ENCODE measurements around the gene NRIP3. TPM values are rescaled to one million over a fixed set of nuclear protein-coding genes. Genes with fewer than 3 reads are reported as not detected.

NRIP3 gene
- total and polyA plus RNA-seq, 4 donors: under 0.01 to 1.0 (median 0.07) TPM; not detected in 1

GRCh38 chr11:9046481-9046880 lies 42.7 kb upstream of the NRIP3 start:
- 87% methylated on average over 4 of the region's 4 CpGs for WGBS
- TF ChIP-seq RAD21 (IDR thresholded peaks at IDR 0.05) (no peak), TAF1 (conservative IDR thresholded peaks at IDR 0.05) (no peak), NR2F2 (IDR thresholded peaks at IDR 0.05) (no peak), SP1 (IDR thresholded peaks at IDR 0.05) (no peak), FOXA1 (IDR thresholded peaks at IDR 0.05) (no peak), EGR1 (IDR thresholded peaks at IDR 0.05; ENCODE audit: low read depth in 2 of 2) (no peak), FOXA2 (IDR thresholded peaks at IDR 0.05) (no peak), ATF3 (IDR thresholded peaks at IDR 0.05) (no peak)
- TF ChIP-seq, protein P1, sequence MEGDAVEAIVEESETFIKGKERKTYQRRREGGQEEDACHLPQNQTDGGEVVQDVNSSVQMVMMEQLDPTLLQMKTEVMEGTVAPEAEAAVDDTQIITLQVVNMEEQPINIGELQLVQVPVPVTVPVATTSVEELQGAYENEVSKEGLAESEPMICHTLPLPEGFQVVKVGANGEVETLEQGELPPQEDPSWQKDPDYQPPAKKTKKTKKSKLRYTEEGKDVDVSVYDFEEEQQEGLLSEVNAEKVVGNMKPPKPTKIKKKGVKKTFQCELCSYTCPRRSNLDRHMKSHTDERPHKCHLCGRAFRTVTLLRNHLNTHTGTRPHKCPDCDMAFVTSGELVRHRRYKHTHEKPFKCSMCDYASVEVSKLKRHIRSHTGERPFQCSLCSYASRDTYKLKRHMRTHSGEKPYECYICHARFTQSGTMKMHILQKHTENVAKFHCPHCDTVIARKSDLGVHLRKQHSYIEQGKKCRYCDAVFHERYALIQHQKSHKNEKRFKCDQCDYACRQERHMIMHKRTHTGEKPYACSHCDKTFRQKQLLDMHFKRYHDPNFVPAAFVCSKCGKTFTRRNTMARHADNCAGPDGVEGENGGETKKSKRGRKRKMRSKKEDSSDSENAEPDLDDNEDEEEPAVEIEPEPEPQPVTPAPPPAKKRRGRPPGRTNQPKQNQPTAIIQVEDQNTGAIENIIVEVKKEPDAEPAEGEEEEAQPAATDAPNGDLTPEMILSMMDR (IDR thresholded peaks at IDR 0.05; ENCODE audit: low read depth, low read length, missing input control): no peak
- H3K36me3 ChIP-seq (ENCODE audit: control insufficient read depth in 4 of 4, insufficient read depth in 3 of 4, low read depth in 1 of 4, low read length in 3 of 4): no peaks in the 10 kb centered on the region
- peaks cover 0 to 3% (median 0%) of the 10 kb centered on the region in 4 donors for H3K27me3 ChIP-seq (ENCODE audit: control insufficient read depth in 4 of 4, insufficient read depth in 4 of 4, low read length in 3 of 4)
- H3K27ac ChIP-seq (ENCODE audit: low read depth in 1 of 2, low read length in 2 of 2): no peak overlapping the region
- no peak for DNase-seq (ENCODE audit: low spot score)
- no peak overlapping the region for H3K4me3 ChIP-seq (ENCODE audit: low read depth in 1 of 3, low read length in 3 of 3)
- H3K9ac ChIP-seq (ENCODE audit: low read depth in 1 of 2, low read length in 2 of 2): no peak overlapping the region
- no peaks in the 10 kb centered on the region for H3K4me1 ChIP-seq (ENCODE audit: control insufficient read depth in 4 of 4, insufficient read depth in 4 of 4, low read length in 3 of 4)
- no peaks in the 10 kb centered on the region for H3K9me3 ChIP-seq (ENCODE audit: control insufficient read depth in 4 of 4, low read length in 3 of 4)

GRCh38 chr11:9042488-9042887 lies 38.7 kb upstream of the NRIP3 start:
- Histone ChIP-seq H3K4me3 (ENCODE audit: low read depth in 1 of 3, low read length in 3 of 3) (no peak overlapping the region), H3K36me3 (ENCODE audit: control insufficient read depth in 4 of 4, insufficient read depth in 3 of 4, low read depth in 1 of 4, low read length in 3 of 4) (no peaks in the 10 kb centered on the region), H3K9ac (ENCODE audit: low read depth in 1 of 2, low read length in 2 of 2) (no peak overlapping the region), H3K4me1 (ENCODE audit: control insufficient read depth in 4 of 4, insufficient read depth in 4 of 4, low read length in 3 of 4) (no peaks in the 10 kb centered on the region), H3K27ac (ENCODE audit: low read depth in 1 of 2, low read length in 2 of 2) (no peak overlapping the region), H3K9me3 (ENCODE audit: control insufficient read depth in 4 of 4, low read length in 3 of 4) (peaks cover 1 to 6% (median 3%) of the 10 kb centered on the region in 4 donors), H3K27me3 (ENCODE audit: control insufficient read depth in 4 of 4, insufficient read depth in 4 of 4, low read length in 3 of 4) (peaks cover 0 to 3% (median 0%) of the 10 kb centered on the region in 4 donors)
- TF ChIP-seq FOXA1 (IDR thresholded peaks at IDR 0.05): no peak
- no peak for TF ChIP-seq RXRA (IDR thresholded peaks at IDR 0.05)
- no peak for TF ChIP-seq JUND (IDR thresholded peaks at IDR 0.05)
- TF ChIP-seq, protein P2, sequence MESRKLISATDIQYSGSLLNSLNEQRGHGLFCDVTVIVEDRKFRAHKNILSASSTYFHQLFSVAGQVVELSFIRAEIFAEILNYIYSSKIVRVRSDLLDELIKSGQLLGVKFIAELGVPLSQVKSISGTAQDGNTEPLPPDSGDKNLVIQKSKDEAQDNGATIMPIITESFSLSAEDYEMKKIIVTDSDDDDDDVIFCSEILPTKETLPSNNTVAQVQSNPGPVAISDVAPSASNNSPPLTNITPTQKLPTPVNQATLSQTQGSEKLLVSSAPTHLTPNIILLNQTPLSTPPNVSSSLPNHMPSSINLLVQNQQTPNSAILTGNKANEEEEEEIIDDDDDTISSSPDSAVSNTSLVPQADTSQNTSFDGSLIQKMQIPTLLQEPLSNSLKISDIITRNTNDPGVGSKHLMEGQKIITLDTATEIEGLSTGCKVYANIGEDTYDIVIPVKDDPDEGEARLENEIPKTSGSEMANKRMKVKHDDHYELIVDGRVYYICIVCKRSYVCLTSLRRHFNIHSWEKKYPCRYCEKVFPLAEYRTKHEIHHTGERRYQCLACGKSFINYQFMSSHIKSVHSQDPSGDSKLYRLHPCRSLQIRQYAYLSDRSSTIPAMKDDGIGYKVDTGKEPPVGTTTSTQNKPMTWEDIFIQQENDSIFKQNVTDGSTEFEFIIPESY (IDR thresholded peaks at IDR 0.05): no peak
- no peak for TF ChIP-seq YY1 (IDR thresholded peaks at IDR 0.05)
- no peak for TF ChIP-seq TAF1 (conservative IDR thresholded peaks at IDR 0.05)
- TF ChIP-seq RAD21 (IDR thresholded peaks at IDR 0.05): no peak
- TF ChIP-seq SP1 (IDR thresholded peaks at IDR 0.05): no peak
- TF ChIP-seq NR2F2 (IDR thresholded peaks at IDR 0.05): no peak
- TF ChIP-seq EGR1 (IDR thresholded peaks at IDR 0.05; ENCODE audit: low read depth in 2 of 2): no peak
- no peak for TF ChIP-seq FOXA2 (IDR thresholded peaks at IDR 0.05)
- TF ChIP-seq, protein P3, sequence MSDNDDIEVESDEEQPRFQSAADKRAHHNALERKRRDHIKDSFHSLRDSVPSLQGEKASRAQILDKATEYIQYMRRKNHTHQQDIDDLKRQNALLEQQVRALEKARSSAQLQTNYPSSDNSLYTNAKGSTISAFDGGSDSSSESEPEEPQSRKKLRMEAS (IDR thresholded peaks at IDR 0.05): no peak
- no peak for TF ChIP-seq ATF3 (IDR thresholded peaks at IDR 0.05)
- TF ChIP-seq HNF4G (IDR thresholded peaks at IDR 0.05): no peak
- TF ChIP-seq, protein P1 (IDR thresholded peaks at IDR 0.05; ENCODE audit: low read depth, low read length, missing input control): no peak
- TF ChIP-seq, protein P4, sequence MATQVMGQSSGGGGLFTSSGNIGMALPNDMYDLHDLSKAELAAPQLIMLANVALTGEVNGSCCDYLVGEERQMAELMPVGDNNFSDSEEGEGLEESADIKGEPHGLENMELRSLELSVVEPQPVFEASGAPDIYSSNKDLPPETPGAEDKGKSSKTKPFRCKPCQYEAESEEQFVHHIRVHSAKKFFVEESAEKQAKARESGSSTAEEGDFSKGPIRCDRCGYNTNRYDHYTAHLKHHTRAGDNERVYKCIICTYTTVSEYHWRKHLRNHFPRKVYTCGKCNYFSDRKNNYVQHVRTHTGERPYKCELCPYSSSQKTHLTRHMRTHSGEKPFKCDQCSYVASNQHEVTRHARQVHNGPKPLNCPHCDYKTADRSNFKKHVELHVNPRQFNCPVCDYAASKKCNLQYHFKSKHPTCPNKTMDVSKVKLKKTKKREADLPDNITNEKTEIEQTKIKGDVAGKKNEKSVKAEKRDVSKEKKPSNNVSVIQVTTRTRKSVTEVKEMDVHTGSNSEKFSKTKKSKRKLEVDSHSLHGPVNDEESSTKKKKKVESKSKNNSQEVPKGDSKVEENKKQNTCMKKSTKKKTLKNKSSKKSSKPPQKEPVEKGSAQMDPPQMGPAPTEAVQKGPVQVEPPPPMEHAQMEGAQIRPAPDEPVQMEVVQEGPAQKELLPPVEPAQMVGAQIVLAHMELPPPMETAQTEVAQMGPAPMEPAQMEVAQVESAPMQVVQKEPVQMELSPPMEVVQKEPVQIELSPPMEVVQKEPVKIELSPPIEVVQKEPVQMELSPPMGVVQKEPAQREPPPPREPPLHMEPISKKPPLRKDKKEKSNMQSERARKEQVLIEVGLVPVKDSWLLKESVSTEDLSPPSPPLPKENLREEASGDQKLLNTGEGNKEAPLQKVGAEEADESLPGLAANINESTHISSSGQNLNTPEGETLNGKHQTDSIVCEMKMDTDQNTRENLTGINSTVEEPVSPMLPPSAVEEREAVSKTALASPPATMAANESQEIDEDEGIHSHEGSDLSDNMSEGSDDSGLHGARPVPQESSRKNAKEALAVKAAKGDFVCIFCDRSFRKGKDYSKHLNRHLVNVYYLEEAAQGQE (IDR thresholded peaks at IDR 0.05): no peak
- TF ChIP-seq HNF4A (conservative IDR thresholded peaks at IDR 0.05): no peak
- TF ChIP-seq GABPA (IDR thresholded peaks at IDR 0.05 in 1 of 2, conservative IDR thresholded peaks at IDR 0.05 in 1 of 2): no peak
- WGBS: 44% methylated on average over 1 of the region's 1 CpG
- no peak for DNase-seq (ENCODE audit: low spot score)

All from liver (tissue), 9 donors.